ENCODE data around the gene CDYL.
A peak's percentile ranks its signal among the peaks of the same experiment; 100 is the strongest.

The CDYL gene

DNA sequence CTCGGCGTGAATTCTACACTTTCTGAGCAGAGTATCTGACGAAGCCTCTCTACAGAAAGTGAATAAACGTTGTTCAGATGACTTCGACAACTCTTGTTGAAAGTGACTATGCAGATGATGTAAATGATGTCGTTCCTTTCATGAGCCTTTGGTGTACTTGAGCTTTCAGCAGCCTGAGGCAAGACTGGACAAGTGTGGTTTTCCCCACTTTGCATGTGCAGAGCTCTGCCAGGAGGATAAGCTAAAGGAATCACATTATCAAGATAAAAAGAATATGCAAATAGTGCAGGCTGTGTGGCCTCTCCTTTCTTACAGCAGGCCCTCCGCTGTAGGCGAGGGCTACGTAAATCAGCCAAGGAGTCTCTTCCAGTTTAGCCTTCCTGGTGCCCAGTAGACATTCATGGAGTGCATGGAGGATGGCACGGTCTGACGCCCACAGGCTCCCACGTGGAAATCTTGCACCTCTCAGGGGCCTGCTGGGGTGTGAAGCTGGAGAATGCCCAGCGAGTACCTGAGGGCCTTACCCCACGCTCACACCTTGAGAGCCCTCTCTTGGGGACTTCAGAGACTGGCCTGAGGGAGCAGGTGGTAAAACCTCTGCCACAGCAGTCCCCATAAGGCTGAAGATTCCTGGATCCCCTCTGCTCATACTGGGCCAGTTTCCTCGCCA, 172.7 kb downstream of the CDYL start:
- no peak for DNase-seq (ENCODE audit: low spot score)
- no peaks in the 10 kb centered on the region for H3K27me3 ChIP-seq (ENCODE audit: insufficient read depth, poor library complexity, severe bottlenecking)
- no peak overlapping the region for H3K27ac ChIP-seq (ENCODE audit: poor library complexity, severe bottlenecking)
- no peak overlapping the region for H3K4me3 ChIP-seq (ENCODE audit: severe bottlenecking)
- TF ChIP-seq CTCF (IDR thresholded peaks at IDR 0.05; ENCODE audit: poor library complexity, severe bottlenecking): no peak
- no peak for ATAC-seq (ENCODE audit: low read depth)
- H3K4me1 ChIP-seq (ENCODE audit: insufficient read depth, poor library complexity, severe bottlenecking): no peaks in the 10 kb centered on the region
- H3K9me3 ChIP-seq (ENCODE audit: severe bottlenecking): no peaks in the 10 kb centered on the region
- H3K36me3 ChIP-seq (ENCODE audit: low read depth): peaks cover 30% of the 10 kb centered on the region

GRCh38 chr6:4950076-4950475, 173.9 kb downstream of the CDYL start:
- no peak for DNase-seq (ENCODE audit: low spot score)
- H3K36me3 ChIP-seq (ENCODE audit: low read depth): peaks cover 38% of the 10 kb centered on the region
- H3K27ac ChIP-seq (ENCODE audit: poor library complexity, severe bottlenecking): no peak overlapping the region
- H3K4me1 ChIP-seq (ENCODE audit: insufficient read depth, poor library complexity, severe bottlenecking): no peaks in the 10 kb centered on the region
- ATAC-seq (ENCODE audit: low read depth): no peak
- no peak for TF ChIP-seq CTCF (IDR thresholded peaks at IDR 0.05; ENCODE audit: poor library complexity, severe bottlenecking)
- H3K9me3 ChIP-seq (ENCODE audit: severe bottlenecking): no peaks in the 10 kb centered on the region
- no peaks in the 10 kb centered on the region for H3K27me3 ChIP-seq (ENCODE audit: insufficient read depth, poor library complexity, severe bottlenecking)
- H3K4me3 ChIP-seq (ENCODE audit: severe bottlenecking): no peak overlapping the region

- Histone ChIP-seq H3K4me3 (ENCODE audit: severe bottlenecking) (no peak overlapping the region), H3K4me1 (ENCODE audit: insufficient read depth, poor library complexity, severe bottlenecking) (no peaks in the 10 kb centered on the region), H3K36me3 (ENCODE audit: low read depth) (peaks cover 42% of the 10 kb centered on the region), H3K9me3 (ENCODE audit: severe bottlenecking) (no peaks in the 10 kb centered on the region), H3K27ac (ENCODE audit: poor library complexity, severe bottlenecking) (no peak overlapping the region), H3K27me3 (ENCODE audit: insufficient read depth, poor library complexity, severe bottlenecking) (no peaks in the 10 kb centered on the region)
- no peak for TF ChIP-seq CTCF (IDR thresholded peaks at IDR 0.05; ENCODE audit: poor library complexity, severe bottlenecking)
- no peak for DNase-seq (ENCODE audit: low spot score)
- ATAC-seq (ENCODE audit: low read depth): peak; percentile 51; the same call in 1 of the 3 replicates
These were observed 174.8 kb downstream of the CDYL start for GRCh38 chr6:4950836-4951533.

- TF ChIP-seq CTCF (IDR thresholded peaks at IDR 0.05; ENCODE audit: poor library complexity, severe bottlenecking): no peak
- Histone ChIP-seq H3K36me3 (ENCODE audit: low read depth) (peaks cover 42% of the 10 kb centered on the region), H3K9me3 (ENCODE audit: severe bottlenecking) (no peaks in the 10 kb centered on the region), H3K4me3 (ENCODE audit: severe bottlenecking) (no peak overlapping the region), H3K4me1 (ENCODE audit: insufficient read depth, poor library complexity, severe bottlenecking) (no peaks in the 10 kb centered on the region), H3K27ac (ENCODE audit: poor library complexity, severe bottlenecking) (no peak overlapping the region), H3K27me3 (ENCODE audit: insufficient read depth, poor library complexity, severe bottlenecking) (no peaks in the 10 kb centered on the region)
- no peak for ATAC-seq (ENCODE audit: low read depth)
- DNase-seq (ENCODE audit: low spot score): no peak
These were observed 177.2 kb downstream of the CDYL start for GRCh38 chr6:4953440-4953839.

- Histone ChIP-seq H3K27me3 (ENCODE audit: insufficient read depth, poor library complexity, severe bottlenecking) (no peaks in the 10 kb centered on the region), H3K4me3 (ENCODE audit: severe bottlenecking) (no peak overlapping the region), H3K36me3 (ENCODE audit: low read depth) (peaks cover 32% of the 10 kb centered on the region), H3K4me1 (ENCODE audit: insufficient read depth, poor library complexity, severe bottlenecking) (no peaks in the 10 kb centered on the region), H3K9me3 (ENCODE audit: severe bottlenecking) (no peaks in the 10 kb centered on the region), H3K27ac (ENCODE audit: poor library complexity, severe bottlenecking) (no peak overlapping the region)
- TF ChIP-seq CTCF (IDR thresholded peaks at IDR 0.05; ENCODE audit: poor library complexity, severe bottlenecking): no peak
- ATAC-seq (ENCODE audit: low read depth) (no peak), DNase-seq (ENCODE audit: low spot score) (no peak)
These were observed 180.4 kb downstream of the CDYL start for GRCh38 chr6:4956625-4957024.
